ENCODE data around the gene GASK1B.

The GASK1B gene

GRCh38 chr4:158134222-158134621, 38.6 kb downstream of the GASK1B start:
- DNase-seq: no peak

- no peak for DNase-seq
Measured at GRCh38 chr4:158133551-158133950, 39.3 kb downstream of the GASK1B start.

GRCh38 chr4:158131027-158131426, 41.8 kb downstream of the GASK1B start:
- DNase-seq: no peak

- DNase-seq: no peak
Measured at GRCh38 chr4:158130204-158130603, 42.6 kb downstream of the GASK1B start.

GRCh38 chr4:158129694-158130093, 43.1 kb downstream of the GASK1B start:
- DNase-seq: no peak

- DNase-seq: no peak
Measured at GRCh38 chr4:158128540-158128939, 44.3 kb downstream of the GASK1B start.

GRCh38 chr4:158125310-158125709, 47.5 kb downstream of the GASK1B start:
- DNase-seq: no peak

Measured in activated CD4-positive, alpha-beta T cell treated with anti-CD3 and anti-CD28 coated beads for 1 hour (primary cell).